ENCODE results near the gene GRM8. TPM values are rescaled to one million over a fixed set of nuclear protein-coding genes. Genes with fewer than 3 reads are reported as not detected.

The GRM8 gene
- total RNA-seq, 1 donor from 2014 or later = 8.1 TPM

GRCh38 chr7:126483972-126484371 is 768.8 kb downstream of the GRM8 start:
- Mint-ChIP-seq H3K27me3 (no peaks in the 10 kb centered on the region), H3K4me1 (ENCODE audit: unreplicated experiment) (peaks cover 10% of the 10 kb centered on the region), H3K9me3 (peaks cover 6% of the 10 kb centered on the region), H3K4me3 (no peak overlapping the region), H3K36me3 (no peaks in the 10 kb centered on the region), H3K27ac (no peak overlapping the region)
- TF ChIP-seq CTCF (conservative IDR thresholded peaks at IDR 0.05) = no peak
- no peak for DNase-seq (ENCODE audit: extremely low spot score, unreplicated experiment)

- DNase-seq (ENCODE audit: extremely low spot score, unreplicated experiment) = no peak
- Mint-ChIP-seq H3K4me3 (no peak overlapping the region), H3K27ac (no peak overlapping the region), H3K27me3 (no peaks in the 10 kb centered on the region), H3K9me3 (no peaks in the 10 kb centered on the region), H3K4me1 (ENCODE audit: unreplicated experiment) (no peaks in the 10 kb centered on the region), H3K36me3 (no peaks in the 10 kb centered on the region)
- no peak for TF ChIP-seq CTCF (conservative IDR thresholded peaks at IDR 0.05)
Measured at GRCh38 chr7:126472825-126473224, 779.9 kb downstream of the GRM8 start.

- H3K9me3 Mint-ChIP-seq = no peaks in the 10 kb centered on the region
- no peaks in the 10 kb centered on the region for H3K4me1 Mint-ChIP-seq (ENCODE audit: unreplicated experiment)
- no peak for DNase-seq (ENCODE audit: extremely low spot score, unreplicated experiment)
- H3K27ac Mint-ChIP-seq = no peak overlapping the region
- no peak for TF ChIP-seq CTCF (conservative IDR thresholded peaks at IDR 0.05)
- H3K4me3 Mint-ChIP-seq = no peak overlapping the region
- no peaks in the 10 kb centered on the region for H3K27me3 Mint-ChIP-seq
- no peaks in the 10 kb centered on the region for H3K36me3 Mint-ChIP-seq
Measured at GRCh38 chr7:126462405-126462804, 790.3 kb downstream of the GRM8 start.

GRCh38 chr7:126460664-126461063 is 792.1 kb downstream of the GRM8 start:
- Mint-ChIP-seq H3K4me3 (no peak overlapping the region), H3K27me3 (no peaks in the 10 kb centered on the region), H3K4me1 (ENCODE audit: unreplicated experiment) (no peaks in the 10 kb centered on the region), H3K9me3 (no peaks in the 10 kb centered on the region), H3K36me3 (no peaks in the 10 kb centered on the region), H3K27ac (no peak overlapping the region)
- DNase-seq (ENCODE audit: extremely low spot score, unreplicated experiment) = no peak
- no peak for TF ChIP-seq CTCF (conservative IDR thresholded peaks at IDR 0.05)

GRCh38 chr7:126453104-126453503 is 799.6 kb downstream of the GRM8 start:
- no peak for TF ChIP-seq CTCF (conservative IDR thresholded peaks at IDR 0.05)
- DNase-seq (ENCODE audit: extremely low spot score, unreplicated experiment) = no peak

GRCh38 chr7:126450269-126450671 is 802.5 kb downstream of the GRM8 start:
- Mint-ChIP-seq H3K9me3 (no peaks in the 10 kb centered on the region), H3K4me3 (no peak overlapping the region), H3K27me3 (no peaks in the 10 kb centered on the region), H3K27ac (no peak overlapping the region), H3K36me3 (no peaks in the 10 kb centered on the region), H3K4me1 (ENCODE audit: unreplicated experiment) (peaks cover 13% of the 10 kb centered on the region)
- no peak for DNase-seq (ENCODE audit: extremely low spot score, unreplicated experiment)
- no peak for TF ChIP-seq CTCF (conservative IDR thresholded peaks at IDR 0.05)

More at GRCh38 chr7:126453104-126453503, 799.6 kb downstream of the GRM8 start:
- Mint-ChIP-seq H3K4me3 (no peak overlapping the region), H3K4me1 (ENCODE audit: unreplicated experiment) (peaks cover 13% of the 10 kb centered on the region), H3K27me3 (no peaks in the 10 kb centered on the region), H3K9me3 (no peaks in the 10 kb centered on the region), H3K27ac (no peak overlapping the region), H3K36me3 (no peaks in the 10 kb centered on the region)
